SK-N-SH treated with all-trans-retinoic acid at 6 μM for 48 hours (cell line): ENCODE data around the gene PIK3AP1.
"Not testable (repeated sequence)": the region's sequence is repeated elsewhere in the genome, so short reads cannot be mapped to it uniquely, and the experiment has no call there.

Experiments
- ATAC-seq: fragments of 200-7000 bp; cut with Tn5 transposase; 3 replicates; pipeline ENCODE4 v1.9.1; 2020; ENCODE audit warnings: mild to moderate bottlenecking, moderate library complexity
- ARNTL ChIP-seq: fragments of 450-650 bp; formaldehyde crosslinking; IDR thresholded peaks from 2 replicates; pipeline ENCODE4 v1.5.0; 2020; ENCODE audit warnings: low read depth, mild to moderate bottlenecking, moderate library complexity, borderline replicate concordance
- BACH2 ChIP-seq: fragments of 250-450 bp; sonication (Bioruptor Pico); IDR thresholded peaks from 2 replicates; pipeline ENCODE4 v1.9.0; 2021; ENCODE audit warnings: mild to moderate bottlenecking, borderline replicate concordance
- CREB5 ChIP-seq: fragments of 250-450 bp; sonication (Bioruptor Pico); IDR thresholded peaks from 2 replicates; pipeline ENCODE4 v1.5.1; 2020; ENCODE audit warnings: low read depth, mild to moderate bottlenecking, moderate library complexity
- CSDC2 ChIP-seq: fragments of 250-450 bp; sonication (Bioruptor Pico); IDR thresholded peaks from 2 replicates; pipeline ENCODE4 v1.5.0; 2020; ENCODE audit warnings: mild to moderate bottlenecking, moderate library complexity
- CSRNP3 ChIP-seq: fragments of 250-450 bp; sonication (Bioruptor Pico); IDR thresholded peaks from 2 replicates; pipeline ENCODE4 v1.5.1; 2021; ENCODE audit warnings: mild to moderate bottlenecking, moderate library complexity
- ESRRG ChIP-seq: fragments of 250-450 bp; sonication (Bioruptor Pico); IDR thresholded peaks from 2 replicates; pipeline ENCODE4 v1.6.1; 2021; ENCODE audit warnings: mild to moderate bottlenecking
- GLIS3 ChIP-seq: fragments of 250-450 bp; sonication (Bioruptor Pico); IDR thresholded peaks from 2 replicates; pipeline ENCODE4 v1.5.0; 2020; ENCODE audit warnings: mild to moderate bottlenecking, moderate library complexity
- ISL1 ChIP-seq: fragments of 250-450 bp; sonication (Bioruptor Pico); IDR thresholded peaks from 2 replicates; pipeline ENCODE4 v2.1.2; 2022; ENCODE audit warnings: mild to moderate bottlenecking, moderate library complexity
- OSR1 ChIP-seq: fragments of 250-450 bp; sonication (Bioruptor Pico); IDR thresholded peaks from 2 replicates; pipeline ENCODE4 v1.8.0; 2022; ENCODE audit warnings: moderate library complexity, mild to moderate bottlenecking, inconsistent platforms
- PATZ1 ChIP-seq: fragments of 250-450 bp; sonication (Bioruptor Pico); IDR thresholded peaks from 2 replicates; pipeline ENCODE4 v1.8.0; 2020; ENCODE audit warnings: mild to moderate bottlenecking, moderate library complexity, borderline replicate concordance
- POU6F1 ChIP-seq: fragments of 250-450 bp; sonication (Bioruptor Pico); IDR thresholded peaks from 2 replicates; pipeline ENCODE4 v1.8.0; 2021; ENCODE audit warnings: low read depth, mild to moderate bottlenecking, moderate library complexity, borderline replicate concordance
- PPARA ChIP-seq: fragments of 250-450 bp; sonication (Bioruptor Pico); IDR thresholded peaks from 2 replicates; pipeline ENCODE4 v1.5.0; 2020; ENCODE audit warnings: mild to moderate bottlenecking, borderline replicate concordance
- RARB ChIP-seq: fragments of 250-450 bp; sonication (Bioruptor Pico); IDR thresholded peaks from 2 replicates; pipeline ENCODE4 v1.8.0; 2021; ENCODE audit warnings: mild to moderate bottlenecking, moderate library complexity
- SNAI2 ChIP-seq: fragments of 250-450 bp; sonication (Bioruptor Pico); IDR thresholded peaks from 2 replicates; pipeline ENCODE4 v1.5.0; 2020; ENCODE audit warnings: mild to moderate bottlenecking, moderate library complexity
- TCF4 ChIP-seq: fragments of 250-450 bp; sonication (Bioruptor Pico); IDR thresholded peaks from 2 replicates; pipeline ENCODE4 v1.8.0; 2021; ENCODE audit warnings: mild to moderate bottlenecking, moderate library complexity, borderline replicate concordance
- TOX ChIP-seq: fragments of 250-450 bp; sonication (Bioruptor Pico); IDR thresholded peaks from 2 replicates; pipeline ENCODE4 v1.8.0; 2021; ENCODE audit warnings: mild to moderate bottlenecking, moderate library complexity, borderline replicate concordance
- ZC3H10 ChIP-seq: fragments of 250-450 bp; sonication (Bioruptor Pico); IDR thresholded peaks from 2 replicates; pipeline ENCODE4 v1.5.1; 2021; ENCODE audit warnings: mild to moderate bottlenecking, moderate library complexity
- ZFP3 ChIP-seq: fragments of 250-450 bp; sonication (Bioruptor Pico); IDR thresholded peaks from 2 replicates; pipeline ENCODE4 v1.5.0; 2020; ENCODE audit warnings: mild to moderate bottlenecking, moderate library complexity
- ZFP30 ChIP-seq: fragments of 450-650 bp; formaldehyde crosslinking; IDR thresholded peaks from 2 replicates; pipeline ENCODE4 v1.5.0; 2022; ENCODE audit warnings: mild to moderate bottlenecking, moderate library complexity
- ZNF565 ChIP-seq: fragments of 450-650 bp; formaldehyde crosslinking; conservative IDR thresholded peaks from 2 replicates; pipeline ENCODE4 v1.5.0; 2020; ENCODE audit warnings: low read depth, mild to moderate bottlenecking, moderate library complexity
- ZNF70 ChIP-seq: fragments of 450-650 bp; formaldehyde crosslinking; IDR thresholded peaks from 2 replicates; pipeline ENCODE4 v1.5.0; 2020; ENCODE audit warnings: mild to moderate bottlenecking, moderate library complexity
- ZNF8 ChIP-seq: fragments of 450-650 bp; formaldehyde crosslinking; IDR thresholded peaks from 2 replicates; pipeline ENCODE4 v1.5.0; 2020; ENCODE audit warnings: mild to moderate bottlenecking, moderate library complexity

PIK3AP1 gene

GRCh38 chr10:96560489-96560888 is 159.8 kb downstream of the PIK3AP1 start (continued):
- TF ChIP-seq BACH2 = no peak
- TF ChIP-seq, all 23 proteins: peak for 0

- ATAC-seq = peak; percentile 59; the same call in 2 of the 3 replicates
Observed at GRCh38 chr10:96556003-96556402, 164.3 kb downstream of the PIK3AP1 start.

GRCh38 chr10:96555330-96555729 is 165.0 kb downstream of the PIK3AP1 start:
- TF ChIP-seq PPARA = no peak
- TF ChIP-seq RARB (CRISPR knock-in tag) = no peak
- TF ChIP-seq CSDC2 (CRISPR knock-in tag) = no peak
- TF ChIP-seq GLIS3 (CRISPR knock-in tag) = no peak
- no peak for TF ChIP-seq TOX (CRISPR knock-in tag)
- no peak for TF ChIP-seq ARNTL (CRISPR knock-in tag)
- no peak for TF ChIP-seq OSR1 (CRISPR knock-in tag)
- no peak for TF ChIP-seq BACH2
- no peak for TF ChIP-seq CSRNP3 (CRISPR knock-in tag)
- TF ChIP-seq ZNF70 = no peak
- no peak for TF ChIP-seq ZFP30 (CRISPR knock-in tag)
- TF ChIP-seq ZNF565 = no peak
- no peak for TF ChIP-seq ZFP3 (CRISPR knock-in tag)
- TF ChIP-seq ESRRG (CRISPR knock-in tag) = no peak
- no peak for TF ChIP-seq TCF4 (CRISPR knock-in tag)
- TF ChIP-seq POU6F1 (CRISPR knock-in tag) = no peak
- ATAC-seq = no peak

More at GRCh38 chr10:96556003-96556402, 164.3 kb downstream of the PIK3AP1 start:
- no peak for TF ChIP-seq BACH2
- no peak for TF ChIP-seq ZC3H10 (CRISPR knock-in tag)
- TF ChIP-seq CREB5 = no peak
- no peak for TF ChIP-seq ISL1 (CRISPR knock-in tag)
- TF ChIP-seq ESRRG (CRISPR knock-in tag) = no peak
- TF ChIP-seq PPARA = no peak
- no peak for TF ChIP-seq GLIS3 (CRISPR knock-in tag)
- TF ChIP-seq ZFP30 (CRISPR knock-in tag) = no peak
- no peak for TF ChIP-seq ZFP3 (CRISPR knock-in tag)
- TF ChIP-seq CSDC2 (CRISPR knock-in tag) = no peak
- TF ChIP-seq CSRNP3 (CRISPR knock-in tag) = no peak
- no peak for TF ChIP-seq OSR1 (CRISPR knock-in tag)
- TF ChIP-seq SNAI2 (CRISPR knock-in tag) = no peak
- TF ChIP-seq ARNTL (CRISPR knock-in tag) = no peak
- no peak for TF ChIP-seq ZNF70
- TF ChIP-seq PATZ1 (CRISPR knock-in tag) = no peak
- TF ChIP-seq, all 23 proteins: peak for 0

GRCh38 chr10:96548589-96548988 is 171.7 kb downstream of the PIK3AP1 start:
- ATAC-seq = no peak
- TF ChIP-seq OSR1 (CRISPR knock-in tag) (no peak), CREB5 (no peak), ZNF565 (no peak), ARNTL (CRISPR knock-in tag) (no peak), CSDC2 (CRISPR knock-in tag) (no peak), TOX (CRISPR knock-in tag) (no peak), ZNF8 (CRISPR knock-in tag) (no peak), ZFP3 (CRISPR knock-in tag) (no peak), RARB (CRISPR knock-in tag) (no peak), ESRRG (CRISPR knock-in tag) (no peak), SNAI2 (CRISPR knock-in tag) (no peak)

GRCh38 chr10:96545558-96545957 is 174.8 kb downstream of the PIK3AP1 start:
- ATAC-seq = not testable (repeated sequence)
